Endothelial cell of umbilical vein (primary cell): ENCODE results near the gene NSG2. TPM values are rescaled to one million over a fixed set of nuclear protein-coding genes. Genes with fewer than 3 reads are reported as not detected.

ENCODE experiments used
- BruUV-seq: library from RNA; stranded (reverse); fragments of 400-500 nt; replicated peaks from 2 replicates; lab custom pipeline; 2021; lab: Mats Ljungman, UMichigan
- CTCF ChIA-PET: fragments of 300-600, 350-600 bp; sonication (Branson Sonifier 250); formaldehyde crosslinking; loops from one replicate; lab custom pipeline; 2021; ENCODE audit warnings: antibody characterized with exemption, inconsistent platforms; lab: Charles Lee
- POLR2A ChIA-PET: fragments of 300-600, 350-600 bp; sonication (Branson Sonifier 250); formaldehyde crosslinking; loops from one replicate; lab custom pipeline; 2021; ENCODE audit warnings: antibody characterized with exemption, inconsistent platforms; lab: Charles Lee
- DNase-seq: peaks from one replicate; pipeline ENCODE4 v3.0.0-alpha.2; 2011; ENCODE audit warnings: low read depth, low spot score
- FAIRE-seq: peaks from 2 replicates; lab custom pipeline; 2011; peaks lifted over from hg19 to GRCh38; lab: Jason Lieb, UNC
- H2AFZ ChIP-seq: 2 replicates; pipeline ENCODE4 v1.6.0; 2012; ENCODE audit warnings: low read depth, low read length, control low read depth, inconsistent platforms
- H3K27ac ChIP-seq: 2 replicates; pipeline ENCODE4 v1.5.1; 2011; ENCODE audit warnings: low read depth, mild to moderate bottlenecking, control low read depth, low read length, moderate library complexity; ENCODE audit not compliant: insufficient read depth
- H3K27me3 ChIP-seq, 2 experiments: 2 replicates each; pipeline versions ENCODE4 v1.6.0 to v1.6.1; 2011; ENCODE audit warnings: low read length in 2 of 2, mixed read lengths in 1 of 2; ENCODE audit not compliant: control insufficient read depth in 2 of 2, insufficient read depth in 2 of 2
- H3K36me3 ChIP-seq, 2 experiments: 2 replicates in 1 of 2; 3 replicates in 1 of 2; pipeline ENCODE4 v1.5.1; 2011; ENCODE audit warnings: low read length in 2 of 2, mild to moderate bottlenecking in 1 of 2, moderate library complexity in 1 of 2; ENCODE audit not compliant: control insufficient read depth in 2 of 2, insufficient read depth in 2 of 2; ENCODE audit errors: extremely low read depth in 1 of 2
- H3K4me1 ChIP-seq: 3 replicates; pipeline ENCODE4 v1.5.1; 2011; ENCODE audit warnings: mild to moderate bottlenecking, low read length; ENCODE audit not compliant: control insufficient read depth, insufficient read depth; ENCODE audit errors: extremely low read depth
- H3K4me2 ChIP-seq: 2 replicates; pipeline ENCODE4 v1.6.1; 2011; ENCODE audit warnings: low read length, control low read depth, mixed read lengths; ENCODE audit not compliant: insufficient read depth
- H3K4me3 ChIP-seq, 3 experiments: fragments of 200-600 bp in 1 of 3; sonication (generic), shearing (Covaris generic) in 1 of 3; replicated peaks in 1 of 3; 2 replicates each; pipeline ENCODE4 v1.5.1; 2011 to 2016; ENCODE audit warnings: control low read depth in 3 of 3, low read length in 3 of 3, mild to moderate bottlenecking in 2 of 3, inconsistent platforms in 1 of 3, low read depth in 1 of 3, moderate library complexity in 1 of 3; ENCODE audit not compliant: insufficient read depth in 1 of 3
- H3K79me2 ChIP-seq: 2 replicates; pipeline ENCODE4 v1.6.0; 2012; ENCODE audit warnings: low read length, inconsistent platforms; ENCODE audit not compliant: control insufficient read depth, insufficient read depth
- H3K9ac ChIP-seq: replicated peaks from 2 replicates; pipeline ENCODE3; 2011; ENCODE audit warnings: low read length, control low read depth; ENCODE audit not compliant: insufficient read depth; ENCODE audit errors: extremely low read depth
- H3K9me1 ChIP-seq: replicated peaks from 3 replicates; pipeline ENCODE4 v1.6.0; 2011; ENCODE audit warnings: mild to moderate bottlenecking, low read length; ENCODE audit not compliant: control insufficient read depth, insufficient read depth; ENCODE audit errors: extremely low read depth
- H3K9me3 ChIP-seq: replicated peaks from 2 replicates; pipeline ENCODE4 v1.5.1; 2012; ENCODE audit warnings: low read length, inconsistent platforms; ENCODE audit not compliant: control insufficient read depth, insufficient read depth
- H4K20me1 ChIP-seq: replicated peaks from 2 replicates; pipeline ENCODE3; 2011; ENCODE audit warnings: mild to moderate bottlenecking, low read length; ENCODE audit not compliant: control insufficient read depth, insufficient read depth; ENCODE audit errors: extremely low read depth
- EZH2 ChIP-seq: IDR thresholded peaks from 2 replicates; pipeline ENCODE4 v1.6.1; 2012; ENCODE audit warnings: borderline replicate concordance, low read depth, mild to moderate bottlenecking, moderate library complexity, low read length, inconsistent platforms; ENCODE audit not compliant: severe bottlenecking
- FOS ChIP-seq: IDR thresholded peaks from 2 replicates; pipeline ENCODE4 v1.6.1; 2011; ENCODE audit warnings: mild to moderate bottlenecking, low read length, moderate library complexity, borderline replicate concordance; ENCODE audit not compliant: insufficient read depth
- JUN ChIP-seq: IDR thresholded peaks from 2 replicates; pipeline ENCODE4 v1.6.1; 2011; ENCODE audit warnings: borderline replicate concordance, low read depth; ENCODE audit not compliant: insufficient read length, insufficient read depth
- MYC ChIP-seq: IDR thresholded peaks from one replicate; pipeline ENCODE4 v1.6.1; 2011; ENCODE audit warnings: mild to moderate bottlenecking, low read depth, low read length
- POLR2AphosphoS5 ChIP-seq: IDR thresholded peaks from 2 replicates; pipeline ENCODE4 v1.6.1; 2012; ENCODE audit warnings: low read depth, mild to moderate bottlenecking, control low read depth, low read length, moderate library complexity; ENCODE audit not compliant: insufficient read depth
- dilution Hi-C: fragments of 300-500 bp; cut with MboI; formaldehyde crosslinking; loops from one replicate; pipeline ENCODE4 v1.15.0; 2019; ENCODE audit warnings: low sequenced_read_pairs; ENCODE audit not compliant: extremely low pct_ligation_motif_present
- intact Hi-C: fragments of 100-400 bp; cut with micrococcal nuclease; formaldehyde crosslinking; loops from one replicate; pipeline ENCODE4 v1.10.0; 2022
- polyA plus RNA-seq, 4 experiments: library from polyadenylated mRNA; depleted of rRNA in 3 of 4; stranded (reverse) in 3 of 4; unstranded in 1 of 4; fragments of >200 nt; gene quantifications; 2 replicates each; pipeline versions ENCODE4 v1.2.1 to v1.2.3, GENCODE V29; 2011 to 2012; ENCODE audit warnings: missing spikeins in 1 of 4
- total RNA-seq: library from RNA; stranded (reverse); gene quantifications from 2 replicates; pipeline ENCODE4 v1.2.3, GENCODE V29; 2021
- TF ChIP-seq, protein P1 (sequence below): IDR thresholded peaks from 2 replicates; pipeline ENCODE4 v1.6.1; 2011; ENCODE audit not compliant: insufficient read depth, insufficient read length
- TF ChIP-seq, protein P2 (sequence below), 2 donors: IDR thresholded peaks; 1 replicate in 1 of 2; 2 replicates in 1 of 2; pipeline ENCODE4 v1.5.1; 2011; ENCODE audit warnings: low read length in 2 of 2, mild to moderate bottlenecking in 2 of 2, moderate library complexity in 2 of 2, control low read depth in 1 of 2, inconsistent platforms in 1 of 2, low read depth in 1 of 2; ENCODE audit not compliant: insufficient read depth in 1 of 2; ENCODE audit errors: extremely low read depth in 1 of 2

Gene NSG2
- total and polyA plus RNA-seq, 2 donors (not counting 3 experiments of a cell fraction or from before 2014, with no cell fraction given), result not detected

DNA sequence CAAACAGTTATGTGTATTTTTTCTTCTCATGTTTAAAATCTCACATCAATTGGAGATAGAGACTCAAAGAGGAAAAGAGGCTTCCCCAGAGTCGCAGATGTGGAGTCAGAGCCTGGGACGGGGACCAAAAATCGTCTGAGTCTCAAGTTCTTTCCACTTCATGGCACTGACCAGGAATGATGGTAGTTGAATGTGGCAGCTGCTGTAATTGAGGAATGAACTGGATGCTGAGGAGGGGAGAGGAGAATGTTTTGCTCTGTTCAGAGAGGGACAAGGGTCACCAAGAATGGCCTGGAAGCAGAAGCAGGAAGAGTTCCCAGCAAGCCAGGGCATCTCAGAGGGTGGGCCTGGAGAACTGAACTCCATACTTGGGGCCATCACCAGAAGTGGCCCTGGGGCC is 103.9 kb downstream of the NSG2 start:
- H3K4me2 ChIP-seq, result no peak overlapping the region
- FAIRE-seq (no peak), DNase-seq (no peak)
- no peaks in the 10 kb centered on the region for H3K79me2 ChIP-seq
- H2AFZ ChIP-seq, result no peak overlapping the region
- H3K4me1 ChIP-seq, result no peaks in the 10 kb centered on the region
- intact Hi-C loops, result no loop called here
- no TSS peak for BruUV-seq
- no peak overlapping the region for H3K9ac ChIP-seq
- H4K20me1 ChIP-seq, result no peaks in the 10 kb centered on the region
- ChIA-PET CTCF (no interaction called here), POLR2A (no interaction called here)
- peaks cover 4% of the 10 kb centered on the region for H3K9me3 ChIP-seq
- H3K36me3 ChIP-seq, result no peaks in the 10 kb centered on the region
- dilution Hi-C loops, result no loop called here
- H3K27me3 ChIP-seq, result no peaks in the 10 kb centered on the region
- H3K9me1 ChIP-seq, result no peaks in the 10 kb centered on the region
- TF ChIP-seq, protein P1, sequence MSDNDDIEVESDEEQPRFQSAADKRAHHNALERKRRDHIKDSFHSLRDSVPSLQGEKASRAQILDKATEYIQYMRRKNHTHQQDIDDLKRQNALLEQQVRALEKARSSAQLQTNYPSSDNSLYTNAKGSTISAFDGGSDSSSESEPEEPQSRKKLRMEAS, result no peak
- TF ChIP-seq, protein P2, sequence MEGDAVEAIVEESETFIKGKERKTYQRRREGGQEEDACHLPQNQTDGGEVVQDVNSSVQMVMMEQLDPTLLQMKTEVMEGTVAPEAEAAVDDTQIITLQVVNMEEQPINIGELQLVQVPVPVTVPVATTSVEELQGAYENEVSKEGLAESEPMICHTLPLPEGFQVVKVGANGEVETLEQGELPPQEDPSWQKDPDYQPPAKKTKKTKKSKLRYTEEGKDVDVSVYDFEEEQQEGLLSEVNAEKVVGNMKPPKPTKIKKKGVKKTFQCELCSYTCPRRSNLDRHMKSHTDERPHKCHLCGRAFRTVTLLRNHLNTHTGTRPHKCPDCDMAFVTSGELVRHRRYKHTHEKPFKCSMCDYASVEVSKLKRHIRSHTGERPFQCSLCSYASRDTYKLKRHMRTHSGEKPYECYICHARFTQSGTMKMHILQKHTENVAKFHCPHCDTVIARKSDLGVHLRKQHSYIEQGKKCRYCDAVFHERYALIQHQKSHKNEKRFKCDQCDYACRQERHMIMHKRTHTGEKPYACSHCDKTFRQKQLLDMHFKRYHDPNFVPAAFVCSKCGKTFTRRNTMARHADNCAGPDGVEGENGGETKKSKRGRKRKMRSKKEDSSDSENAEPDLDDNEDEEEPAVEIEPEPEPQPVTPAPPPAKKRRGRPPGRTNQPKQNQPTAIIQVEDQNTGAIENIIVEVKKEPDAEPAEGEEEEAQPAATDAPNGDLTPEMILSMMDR (IDR thresholded peaks at IDR 0.05; ENCODE audit: extremely low read depth in 1 of 2, insufficient read depth in 1 of 2, low read depth in 1 of 2, low read length in 2 of 2), result no peak
- TF ChIP-seq POLR2AphosphoS5 (no peak), MYC (no peak), FOS (no peak), EZH2 (no peak), JUN (no peak)
- H3K4me3 ChIP-seq, result no peak overlapping the region
- no peak overlapping the region for H3K27ac ChIP-seq
